GM12892 (cell line): ENCODE data around the gene GPR135.

Experiments used
- POLR2AphosphoS5 ChIP-seq: IDR thresholded peaks from 2 replicates; pipeline ENCODE4 v1.6.1; 2011; ENCODE audit warnings: low read depth, low read length, control low read depth
- TAF1 ChIP-seq: IDR thresholded peaks from 2 replicates; pipeline ENCODE4 v1.6.1; 2011; ENCODE audit warnings: low read depth, mild to moderate bottlenecking, control low read depth, low read length, borderline replicate concordance

DNA sequence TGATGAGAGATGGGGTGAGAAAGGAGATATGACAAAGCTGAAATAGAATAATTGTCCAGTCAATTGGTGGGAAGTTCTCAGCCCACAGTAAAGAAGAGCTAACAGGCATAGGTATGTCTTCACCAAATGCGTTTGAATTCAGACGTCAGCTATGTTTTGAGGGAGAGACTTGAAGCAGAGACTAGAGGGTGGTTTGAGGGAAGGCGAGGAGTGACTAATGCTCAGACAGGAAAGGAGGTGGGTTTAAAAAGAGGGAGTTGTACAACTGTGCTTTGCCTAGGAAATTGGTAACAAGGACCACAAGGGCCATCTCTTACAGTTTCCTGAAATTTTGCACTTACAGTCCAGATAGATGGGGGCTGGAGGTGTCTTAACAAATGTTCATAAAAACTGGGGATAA lies 25.6 kb upstream of the GPR135 start:
- no peak for TF ChIP-seq POLR2AphosphoS5
- TF ChIP-seq TAF1: no peak
